GM18951 (cell line): ENCODE data around the gene CABYR.
"Not testable (repeated sequence)": the region's sequence is repeated elsewhere in the genome, so short reads cannot be mapped to it uniquely, and the experiment has no call there.

Experiments
- POLR2A ChIP-seq: IDR thresholded peaks from 4 replicates; pipeline ENCODE4 v1.6.1; 2011; ENCODE audit warnings: mild to moderate bottlenecking; ENCODE audit not compliant: insufficient read length, insufficient read depth; ENCODE audit errors: extremely low read depth
- in situ Hi-C: fragments of 300-500 bp; cut with MboI; formaldehyde crosslinking; loops from one replicate; pipeline ENCODE4 v1.12.0; 2022; ENCODE audit warnings: low sequenced_read_pairs, mixed read lengths, inconsistent platforms; ENCODE audit not compliant: unreplicated experiment

Gene CABYR

GRCh38 chr18:24115628-24116027, 23.2 kb upstream of the CABYR start:
- TF ChIP-seq POLR2A: no peak
- in situ Hi-C loops: loop anchor here (10.0 kb wide), 1 partner anchor 271 kb away; no protein-coding TSS in a partner anchor

- TF ChIP-seq POLR2A: no peak
- in situ Hi-C loops: loop anchor here (10.0 kb wide), 1 partner anchor 274 kb away; no protein-coding TSS in a partner anchor
Measured at GRCh38 chr18:24118750-24119577, 19.9 kb upstream of the CABYR start.

- in situ Hi-C loops: no loop called here
- TF ChIP-seq POLR2A: no peak
Measured at GRCh38 chr18:24120676-24121075, 18.2 kb upstream of the CABYR start.

GRCh38 chr18:24121625-24122024, 17.2 kb upstream of the CABYR start:
- in situ Hi-C loops: no loop called here
- no peak for TF ChIP-seq POLR2A

GRCh38 chr18:24126155-24126961, 12.5 kb upstream of the CABYR start:
- TF ChIP-seq POLR2A: no peak
- in situ Hi-C loops: no loop called here

- in situ Hi-C loops: no loop called here
- no peak for TF ChIP-seq POLR2A
Measured at GRCh38 chr18:24127735-24128134, 11.1 kb upstream of the CABYR start.

GRCh38 chr18:24128700-24129099, 10.2 kb upstream of the CABYR start:
- TF ChIP-seq POLR2A: no peak
- in situ Hi-C loops: no loop called here

GRCh38 chr18:24130494-24130893, 8.4 kb upstream of the CABYR start:
- in situ Hi-C loops: no loop called here
- TF ChIP-seq POLR2A: no peak

- no peak for TF ChIP-seq POLR2A
- in situ Hi-C loops: no loop called here
Measured at GRCh38 chr18:24136967-24137373, 1.9 kb upstream of the CABYR start.

GRCh38 chr18:24138409-24138788, 463 bp upstream of the CABYR start:
- TF ChIP-seq POLR2A: no peak
- in situ Hi-C loops: no loop called here

- in situ Hi-C loops: no loop called here
- TF ChIP-seq POLR2A: no peak
Measured at GRCh38 chr18:24140697-24141096, 1.8 kb downstream of the CABYR start.

- no peak for TF ChIP-seq POLR2A
- in situ Hi-C loops: no loop called here
Measured at GRCh38 chr18:24142376-24142775, 3.5 kb downstream of the CABYR start.

GRCh38 chr18:24149591-24149990, 10.7 kb downstream of the CABYR start:
- in situ Hi-C loops: not testable (repeated sequence)

- TF ChIP-seq POLR2A: no peak
- in situ Hi-C loops: no loop called here
Measured at GRCh38 chr18:24153397-24153796, 14.5 kb downstream of the CABYR start.
